HCT116 (cell line): Measurements from ENCODE around the gene KBTBD2. TPM values are rescaled to one million over a fixed set of nuclear protein-coding genes. Genes with fewer than 3 reads are reported as not detected.
"Not testable (repeated sequence)": the region's sequence is repeated elsewhere in the genome, so short reads cannot be mapped to it uniquely, and the experiment has no call there.

Experiments used
- ATAC-seq: fragments of 200-7000 bp; cut with Tn5 transposase; 2 replicates; pipeline ENCODE4 v1.9.1; 2020; ENCODE audit warnings: mild to moderate bottlenecking, moderate library complexity
- BruUV-seq: library from RNA; stranded (reverse); fragments of 400-500 nt; replicated peaks from 2 replicates; lab custom pipeline; 2021; lab: Mats Ljungman, UMichigan
- CTCF ChIA-PET: fragments of 300-600 bp; sonication (Branson Sonifier 250); formaldehyde crosslinking; loops from one replicate; lab custom pipeline; 2021; ENCODE audit warnings: antibody characterized with exemption; lab: Charles Lee
- POLR2A ChIA-PET: fragments of 300-600, 350-600 bp; sonication (Branson Sonifier 250); formaldehyde crosslinking; loops from one replicate; lab custom pipeline; 2021; ENCODE audit warnings: antibody characterized with exemption; lab: Charles Lee
- RAD21 ChIA-PET, 2 experiments: fragments of 300-600 bp; sonication (Branson Sonifier 250); formaldehyde crosslinking; loops; one replicate each; lab custom pipeline; 2023; ENCODE audit warnings: low total read pairs in 2 of 2; ENCODE audit not compliant: uncharacterized antibody in 2 of 2, unreplicated experiment in 2 of 2, low non-redundant PET in 1 of 2; lab: Charles Lee
- DNase-seq: peaks from one replicate; pipeline ENCODE4 v3.0.0-alpha.2; 2010; ENCODE audit warnings: low read depth, low spot score
- H2AFZ ChIP-seq: fragments of 200-600 bp; shearing (Covaris generic), sonication (generic); 2 replicates; pipeline ENCODE4 v1.6.1; 2017; ENCODE audit warnings: low read depth, mixed run types, mixed read lengths, antibody characterized with exemption, low read length; ENCODE audit not compliant: poor library complexity, severe bottlenecking
- H3K27ac ChIP-seq: 2 replicates; pipeline ENCODE4 v1.5.1; 2012; ENCODE audit warnings: low read depth, low read length
- H3K27me3 ChIP-seq: fragments of 200-600 bp; sonication (generic); 2 replicates; pipeline ENCODE4 v1.6.1; 2016; ENCODE audit warnings: mixed run types, low read length, mixed read lengths; ENCODE audit not compliant: insufficient read depth
- H3K36me3 ChIP-seq, 2 experiments: fragments of 200-500 bp in 1 of 2; fragments of 200-600 bp in 1 of 2; sonication (Bioruptor generic) in 1 of 2; sonication (generic) in 1 of 2; 2 replicates each; pipeline versions ENCODE4 v1.5.1 to v1.6.1; 2014 to 2016; ENCODE audit warnings: low read length in 2 of 2, inconsistent platforms in 1 of 2, mixed read lengths in 1 of 2, mixed run types in 1 of 2; ENCODE audit not compliant: insufficient read depth in 2 of 2, control insufficient read depth in 1 of 2
- H3K4me1 ChIP-seq, 2 experiments: fragments of 200-600 bp in 1 of 2; sonication (generic) in 1 of 2; 2 replicates each; pipeline versions ENCODE4 v1.5.1 to v1.6.1; 2012 to 2017; ENCODE audit warnings: low read length in 2 of 2, inconsistent platforms in 1 of 2, mild to moderate bottlenecking in 1 of 2, mixed read lengths in 1 of 2, mixed run types in 1 of 2, moderate library complexity in 1 of 2; ENCODE audit not compliant: insufficient read depth in 2 of 2, control insufficient read depth in 1 of 2
- H3K4me2 ChIP-seq: fragments of 200-600 bp; sonication (generic); 2 replicates; pipeline ENCODE4 v1.6.1; 2017; ENCODE audit warnings: mixed run types, low read length, mixed read lengths
- H3K4me3 ChIP-seq, 2 experiments: fragments of 200-600 bp in 1 of 2; sonication (generic) in 1 of 2; replicated peaks in 1 of 2; 2 replicates each; pipeline ENCODE4 v1.5.1; 2011 to 2016; ENCODE audit warnings: low read length in 2 of 2, control low read depth in 1 of 2, low read depth in 1 of 2, mild to moderate bottlenecking in 1 of 2, mixed read lengths in 1 of 2, mixed run types in 1 of 2
- H3K79me2 ChIP-seq: fragments of 200-600 bp; sonication (generic); 2 replicates; pipeline ENCODE4 v1.6.1; 2017; ENCODE audit warnings: mild to moderate bottlenecking, mixed run types, low read length, moderate library complexity, mixed read lengths; ENCODE audit not compliant: insufficient read depth
- H3K9ac ChIP-seq: fragments of 200-600 bp; sonication (generic); 2 replicates; pipeline ENCODE4 v1.6.1; 2016; ENCODE audit warnings: low read length, mixed read lengths
- H3K9me2 ChIP-seq: fragments of 200-600 bp; sonication (generic), shearing (Covaris generic); 2 replicates; pipeline ENCODE4 v1.6.1; 2017; ENCODE audit warnings: mixed run types, mild to moderate bottlenecking, moderate library complexity; ENCODE audit not compliant: insufficient read depth
- H3K9me3 ChIP-seq, 2 experiments: fragments of 200-500 bp in 1 of 2; fragments of 200-600 bp in 1 of 2; sonication (Bioruptor generic) in 1 of 2; sonication (generic) in 1 of 2; 2 replicates each; pipeline ENCODE4 v1.6.1; 2014 to 2017; ENCODE audit warnings: low read length in 2 of 2, mixed read lengths in 2 of 2, inconsistent platforms in 1 of 2, low read depth in 1 of 2, mild to moderate bottlenecking in 1 of 2, mixed run types in 1 of 2, moderate library complexity in 1 of 2; ENCODE audit not compliant: control insufficient read depth in 1 of 2, insufficient read depth in 1 of 2
- H4K20me1 ChIP-seq: fragments of 200-600 bp; sonication (generic), shearing (Covaris generic); 2 replicates; pipeline ENCODE4 v1.6.1; 2017; ENCODE audit warnings: mixed run types, mild to moderate bottlenecking, moderate library complexity; ENCODE audit not compliant: insufficient read depth
- ATF3 ChIP-seq: IDR thresholded peaks from 2 replicates; pipeline ENCODE4 v1.6.1; 2012
- CEBPB ChIP-seq: IDR thresholded peaks from 2 replicates; pipeline ENCODE4 v1.6.1; 2012; ENCODE audit warnings: low read depth
- ELF1 ChIP-seq: IDR thresholded peaks from 2 replicates; pipeline ENCODE4 v1.6.1; 2012; ENCODE audit warnings: low read depth, borderline replicate concordance
- FOSL1 ChIP-seq: IDR thresholded peaks from 2 replicates; pipeline ENCODE4 v1.6.1; 2012; ENCODE audit warnings: low read depth
- JUND ChIP-seq: IDR thresholded peaks from 2 replicates; pipeline ENCODE4 v1.6.1; 2012
- MAX ChIP-seq: IDR thresholded peaks from 2 replicates; pipeline ENCODE4 v1.6.1; 2012
- RAD21 ChIP-seq: IDR thresholded peaks from 2 replicates; pipeline ENCODE4 v1.6.1; 2012; ENCODE audit warnings: low read depth, mild to moderate bottlenecking
- REST ChIP-seq: IDR thresholded peaks from 2 replicates; pipeline ENCODE4 v1.6.1; 2012; ENCODE audit warnings: low read depth
- SIN3A ChIP-seq: IDR thresholded peaks from 2 replicates; pipeline ENCODE4 v1.6.1; 2012; ENCODE audit warnings: low read depth
- ZBTB33 ChIP-seq: IDR thresholded peaks from 2 replicates; pipeline ENCODE4 v1.6.1; 2011; ENCODE audit warnings: mild to moderate bottlenecking, low read length, moderate library complexity; ENCODE audit not compliant: insufficient replicate concordance; ENCODE audit errors: extremely low read depth
- ZNF274 ChIP-seq: fragments of 200-500 bp; sonication (Bioruptor generic); IDR thresholded peaks from 2 replicates; pipeline ENCODE4 v1.6.1; 2014; ENCODE audit warnings: mild to moderate bottlenecking, low read depth, low read length, inconsistent platforms
- intact Hi-C: fragments of 100-400 bp; cut with micrococcal nuclease; formaldehyde crosslinking; loops from 2 replicates; pipeline ENCODE4 v1.10.0; 2022
- total RNA-seq: library from RNA; stranded (reverse); gene quantifications from one replicate; pipeline ENCODE4 v1.2.1, GENCODE V29; 2021; ENCODE audit not compliant: unreplicated experiment

Gene KBTBD2
- total RNA-seq, 1 experiment from 2014 or later = 29.0 TPM

- intact Hi-C loops = no loop called here
- Histone ChIP-seq H4K20me1 (no peaks in the 10 kb centered on the region), H3K4me2 (peak overlapping the region; percentile 12), H3K79me2 (peaks cover 65% of the 10 kb centered on the region), H3K9me2 (no peaks in the 10 kb centered on the region), H3K27ac (no peak overlapping the region), H3K4me3 (no peak overlapping the region), H3K9me3 (no peaks in the 10 kb centered on the region), H3K27me3 (no peaks in the 10 kb centered on the region), H3K9ac (no peak overlapping the region), H3K36me3 (no peaks in the 10 kb centered on the region; a peak in 1 of 4 replicates), H2AFZ (no peak overlapping the region), H3K4me1 (peaks cover 0 to 8% of the 10 kb centered on the region in 2 experiments; a peak in 2 of 4 replicates)
- RAD21 ChIA-PET = no interaction called here
- no peak for DNase-seq
- CTCF ChIA-PET = no interaction called here
- TSS peak; percentile 4 for BruUV-seq
- POLR2A ChIA-PET = no interaction called here
- TF ChIP-seq ZNF274 = no peak
- TF ChIP-seq REST = no peak
- no peak for TF ChIP-seq ATF3
- TF ChIP-seq CEBPB = no peak
- TF ChIP-seq ELF1 = no peak
- TF ChIP-seq JUND = no peak
- TF ChIP-seq FOSL1 = no peak
- TF ChIP-seq ZBTB33 = no peak
- TF ChIP-seq MAX = no peak
- no peak for TF ChIP-seq RAD21
- TF ChIP-seq SIN3A = no peak
- ATAC-seq = no peak
Observed at GRCh38 chr7:32879460-32879859, 12.1 kb downstream of the KBTBD2 start.

GRCh38 chr7:32878023-32878422 is 13.5 kb downstream of the KBTBD2 start:
- H2AFZ ChIP-seq, H3K36me3 ChIP-seq, H4K20me1 ChIP-seq, H3K27ac ChIP-seq, H3K4me2 ChIP-seq, H3K27me3 ChIP-seq, RAD21 ChIA-PET, POLR2A ChIA-PET, ATAC-seq, H3K9me3 ChIP-seq, H3K9ac ChIP-seq, H3K4me3 ChIP-seq, intact Hi-C loops, BruUV-seq, H3K4me1 ChIP-seq, CTCF ChIA-PET, H3K9me2 ChIP-seq, DNase-seq: not testable (repeated sequence)
- peaks cover 53% of the 10 kb centered on the region for H3K79me2 ChIP-seq
